Body of pancreas (tissue), 4 donors: ENCODE results near the gene LRIG2. TPM values are rescaled to one million over a fixed set of nuclear protein-coding genes. Genes with fewer than 3 reads are reported as not detected.
"Not testable (repeated sequence)": the region's sequence is repeated elsewhere in the genome, so short reads cannot be mapped to it uniquely, and the experiment has no call there.

Experiments used
- ATAC-seq: fragments of 150-250 bp; one replicate; pipeline ENCODE4 v1.9.1; 2016
- DNase-seq, 4 donors: peaks; one replicate each; pipeline ENCODE4 v3.0.0-alpha.2; 2019
- H3K27ac ChIP-seq, 4 donors: fragments of 200-600 bp; sonication (generic); 1 replicate in 3 of 4; 2 replicates in 1 of 4; pipeline versions ENCODE4 v1.5.1 to v1.6.1; 2016 to 2019; ENCODE audit warnings: mild to moderate bottlenecking in 1 of 4, mixed read lengths in 1 of 4, moderate library complexity in 1 of 4
- H3K27me3 ChIP-seq, 2 donors: fragments of 200-600 bp; sonication (generic); one replicate each; pipeline ENCODE4 v1.6.0; 2016; ENCODE audit warnings: mild to moderate bottlenecking in 1 of 2
- H3K36me3 ChIP-seq, 2 donors: fragments of 200-600 bp; sonication (generic); replicated peaks in 1 of 2; 2 replicates each; pipeline ENCODE4 v1.5.1; 2016; ENCODE audit warnings: low read depth in 2 of 2; ENCODE audit not compliant: insufficient read depth in 1 of 2
- H3K4me1 ChIP-seq: fragments of 200-600 bp; sonication (generic); one replicate; pipeline ENCODE4 v1.6.0; 2016
- H3K4me3 ChIP-seq, 2 donors: fragments of 200-600 bp; sonication (generic); 1 replicate in 1 of 2; 2 replicates in 1 of 2; pipeline ENCODE4 v1.5.1; 2016 to 2019
- H3K9me3 ChIP-seq, 3 donors: fragments of 200-600 bp; sonication (generic); 1 replicate in 2 of 3; 2 replicates in 1 of 3; pipeline ENCODE4 v1.5.1; 2016
- CTCF ChIP-seq, 7 experiments: fragments of 450-650 bp in 4 of 7; fragments of 200-600 bp in 3 of 7; sonication (generic) in 3 of 7; IDR thresholded peaks; one replicate each; pipeline ENCODE4 v1.5.1; 2016 to 2019; ENCODE audit warnings: antibody characterized with exemption in 7 of 7
- POLR2A ChIP-seq, 3 donors: fragments of 450-650 bp; IDR thresholded peaks; one replicate each; pipeline ENCODE4 v1.6.1; 2016; ENCODE audit warnings: antibody characterized with exemption in 3 of 3, mild to moderate bottlenecking in 2 of 3
- WGBS, 2 donors: methylation state at CpG; one replicate each; pipeline ENCODE4 v1.1.5; 2017; 5-methylcytosine and 5-hydroxymethylcytosine counted together
- intact Hi-C: fragments of 100-400 bp; cut with DNase I; formaldehyde crosslinking; loops from one replicate; pipeline ENCODE4 v1.15.1; 2023
- total RNA-seq, 2 donors: library from RNA; depleted of rRNA; stranded (reverse); fragments of >200 nt; gene quantifications; one replicate each; pipeline ENCODE4 v1.1.0, GENCODE V29; 2016

The LRIG2 gene
- total RNA-seq, 2 donors from 2014 or later: 8.6 to 9.9 TPM

DNA sequence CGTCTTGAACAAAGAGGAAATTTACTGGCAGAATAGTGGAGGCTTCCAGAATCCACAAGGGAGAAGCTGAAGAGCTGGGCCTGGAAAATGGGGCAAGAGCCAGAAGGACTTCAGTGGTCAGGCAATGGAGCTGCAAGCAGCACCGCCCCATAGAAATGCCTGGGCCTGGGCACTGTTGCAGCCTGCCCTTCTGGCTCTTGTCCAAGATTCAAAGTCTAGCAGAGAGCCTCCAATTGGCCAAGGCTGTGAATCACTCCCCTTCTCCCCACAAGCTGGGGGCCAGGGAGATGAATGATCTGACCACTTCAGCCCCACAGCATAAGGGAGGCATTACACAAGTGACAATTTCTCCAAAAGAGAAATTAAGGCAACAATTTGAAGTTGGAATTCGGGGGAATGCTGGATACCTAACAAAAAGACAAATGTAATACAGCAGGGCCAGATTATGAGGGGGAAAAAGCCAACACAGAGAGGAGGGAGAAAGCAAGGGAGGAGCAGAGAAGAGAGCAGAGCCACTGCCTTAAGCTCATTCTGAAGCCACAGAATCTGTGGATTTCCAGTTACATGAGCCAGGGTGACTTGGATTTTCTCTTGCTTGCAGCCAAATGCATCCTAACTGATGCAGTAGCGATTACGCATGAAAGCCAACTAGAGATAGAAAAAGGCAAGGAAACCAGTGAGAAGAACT, 80.3 kb downstream of the LRIG2 start:
- Histone ChIP-seq H3K27ac (no peak overlapping the region), H3K4me3 (no peak overlapping the region), H3K4me1 (no peaks in the 10 kb centered on the region), H3K9me3 (no peaks in the 10 kb centered on the region), H3K36me3 (no peaks in the 10 kb centered on the region), H3K27me3 (no peaks in the 10 kb centered on the region)
- TF ChIP-seq CTCF (IDR thresholded peaks at IDR 0.05): no peak
- no peak for TF ChIP-seq POLR2A (IDR thresholded peaks at IDR 0.05)
- 87 to 94% methylated on average over 5 of the region's 5 CpGs for WGBS, 2 donors
- DNase-seq (peak in 2 of 4 donors; percentile 30 to 36), ATAC-seq (no peak)
- intact Hi-C loops: no loop called here

GRCh38 chr1:113156368-113156767, 83.4 kb downstream of the LRIG2 start:
- Histone ChIP-seq H3K27ac (no peak overlapping the region), H3K36me3 (no peaks in the 10 kb centered on the region), H3K9me3 (no peaks in the 10 kb centered on the region), H3K27me3 (no peaks in the 10 kb centered on the region), H3K4me1 (no peaks in the 10 kb centered on the region), H3K4me3 (no peak overlapping the region)
- 87 to 96% methylated on average over 1 of the region's 1 CpG for WGBS, 2 donors
- TF ChIP-seq POLR2A (IDR thresholded peaks at IDR 0.05): no peak
- ATAC-seq (no peak), DNase-seq (no peak)
- intact Hi-C loops: no loop called here

- H3K4me3 ChIP-seq, H3K36me3 ChIP-seq, H3K4me1 ChIP-seq, H3K9me3 ChIP-seq, DNase-seq, H3K27ac ChIP-seq, ATAC-seq, H3K27me3 ChIP-seq, intact Hi-C loops: not testable (repeated sequence)
- WGBS, 2 donors: 74 to 78% methylated on average over 6 of the region's 6 CpGs
Observed at GRCh38 chr1:113158743-113159142, 85.7 kb downstream of the LRIG2 start.

DNA sequence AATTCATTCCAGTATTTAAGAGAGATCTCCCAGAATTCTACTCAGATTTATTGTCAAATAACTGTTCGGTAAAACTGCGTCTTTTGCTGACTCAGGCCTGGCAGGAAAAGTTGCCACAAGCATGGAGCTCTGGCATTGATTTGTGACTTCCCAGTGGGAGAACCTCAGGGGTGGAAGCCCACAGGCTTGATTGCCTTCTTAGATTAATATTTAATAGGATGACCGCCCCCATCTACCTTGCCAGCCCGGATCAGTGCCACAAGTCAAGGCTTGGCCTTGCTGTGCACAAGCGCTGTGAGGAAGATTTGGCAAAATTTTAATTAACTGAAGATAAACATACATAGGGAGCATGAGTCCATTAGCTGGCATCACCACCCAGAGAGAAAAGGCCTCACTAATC, 93.5 kb downstream of the LRIG2 start:
- ATAC-seq (peak; percentile 72), DNase-seq (peak; percentile 14 to 49 (median 32))
- Histone ChIP-seq H3K4me3 (no peak overlapping the region), H3K27ac (peak overlapping the region in 2 of 4 donors; percentile 4 to 27), H3K36me3 (no peaks in the 10 kb centered on the region), H3K27me3 (no peaks in the 10 kb centered on the region), H3K9me3 (no peaks in the 10 kb centered on the region), H3K4me1 (no peaks in the 10 kb centered on the region)
- intact Hi-C loops: no loop called here
- no peak for TF ChIP-seq CTCF (IDR thresholded peaks at IDR 0.05)
- no peak for TF ChIP-seq POLR2A (IDR thresholded peaks at IDR 0.05)
- 64 to 65% methylated on average over 5 of the region's 5 CpGs for WGBS, 2 donors

DNA sequence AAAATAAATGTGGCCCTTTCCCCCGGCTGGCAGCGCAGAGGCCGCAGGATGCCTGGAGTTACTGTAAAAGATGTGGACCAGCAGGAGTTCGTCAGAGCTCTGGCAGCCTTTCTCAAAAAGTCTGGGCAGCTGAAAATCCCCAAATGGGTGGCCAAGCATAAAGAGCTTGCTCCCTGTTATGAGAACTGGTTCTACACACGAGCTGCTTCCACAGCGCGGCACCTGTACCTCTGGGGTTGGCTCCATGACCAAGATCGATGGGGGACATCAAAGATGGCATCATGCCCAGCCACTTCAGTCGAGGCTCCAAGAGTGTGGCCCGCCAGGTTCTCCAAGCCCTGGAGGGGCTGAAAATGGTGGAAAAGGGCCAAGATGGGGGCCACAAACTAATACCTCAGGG, 95.9 kb downstream of the LRIG2 start:
- intact Hi-C loops: no loop called here
- no peak for TF ChIP-seq CTCF (IDR thresholded peaks at IDR 0.05)
- Histone ChIP-seq H3K27me3 (no peaks in the 10 kb centered on the region), H3K4me3 (no peak overlapping the region), H3K36me3 (no peaks in the 10 kb centered on the region), H3K4me1 (no peaks in the 10 kb centered on the region), H3K27ac (peak overlapping the region in 1 of 4 donors; percentile 14), H3K9me3 (no peaks in the 10 kb centered on the region)
- DNase-seq (peak in 3 of 4 donors; percentile 6 to 35 (median 34)), ATAC-seq (no peak)
- 71 to 73% methylated on average over 10 of the region's 10 CpGs for WGBS, 2 donors

DNA sequence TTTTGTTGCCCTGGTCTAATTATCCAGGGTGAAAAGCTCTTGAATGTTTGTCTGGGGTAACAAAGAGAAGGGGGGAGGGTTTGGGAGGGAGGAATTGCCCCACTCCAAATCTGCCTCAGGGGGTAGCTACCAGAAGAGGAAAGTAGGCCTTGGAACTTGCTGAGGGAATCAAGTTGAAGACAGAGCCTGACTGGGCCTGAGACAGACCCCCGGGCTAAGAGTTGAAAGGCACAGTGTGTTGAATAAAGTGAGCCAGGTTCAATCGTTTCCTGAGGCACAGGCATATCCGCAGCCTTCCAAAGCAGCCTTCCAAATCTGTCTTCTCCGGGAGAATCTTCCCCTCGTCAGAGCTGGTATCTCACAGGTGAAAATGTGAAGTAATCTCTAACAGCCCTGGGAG, 96.6 kb downstream of the LRIG2 start:
- TF ChIP-seq CTCF (IDR thresholded peaks at IDR 0.05) (no peak), POLR2A (IDR thresholded peaks at IDR 0.05) (no peak)
- no peak for DNase-seq
- no peaks in the 10 kb centered on the region for H3K4me1 ChIP-seq
- no peak for ATAC-seq
- no peaks in the 10 kb centered on the region for H3K9me3 ChIP-seq
- H3K4me3 ChIP-seq: no peak overlapping the region
- 55 to 62% methylated on average over 5 of the region's 5 CpGs for WGBS, 2 donors
- no peaks in the 10 kb centered on the region for H3K27me3 ChIP-seq
- H3K36me3 ChIP-seq: no peaks in the 10 kb centered on the region
- H3K27ac ChIP-seq: peak overlapping the region in 2 of 4 donors; percentile 14 to 32
- intact Hi-C loops: no loop called here
